Measurements from ENCODE around the gene EXOC3L4. TPM values are rescaled to one million over a fixed set of nuclear protein-coding genes. Genes with fewer than 3 reads are reported as not detected.

Gene EXOC3L4
- total and polyA plus RNA-seq, 2 of the 8 experiments (the other 6 are each of a cell fraction or from before 2014, with no cell fraction given) = 0.45 to 0.57 TPM

GRCh38 chr14:103085106-103086091, 9.1 kb upstream of the EXOC3L4 start:
- no peak overlapping the region for H3K23ac ChIP-seq (ENCODE audit: insufficient read length)
- ChIA-PET CTCF (ENCODE audit: partially characterized antibody) (interaction anchor here (0.6 to 4.3 kb wide), 15 partner anchors 8 to 206 kb away, joined by 3 to 27 read pairs (median 5); no protein-coding TSS in a partner anchor), POLR2A (ENCODE audit: partially characterized antibody) (interaction anchor here (1.6 kb wide), 1 partner anchor 10 kb away, joined by 4 read pairs; the partner anchor contains the start of gene EXOC3L4)
- FAIRE-seq (no peak), DNase-seq (ENCODE audit: low read depth in 1 of 2, low spot score in 2 of 2) (peak in 1 of 2 experiments; percentile 84)
- peak overlapping the region; percentile 61; the same call in 1 of the 2 replicates for H2BK15ac ChIP-seq (ENCODE audit: low read length)
- H3K9me3 ChIP-seq (ENCODE audit: insufficient read depth in 2 of 2, low read depth in 1 of 2, low read length in 1 of 2) = no peaks in the 10 kb centered on the region
- peaks cover 0 to 3% (median 1%) of the 10 kb centered on the region in 4 experiments; a peak in 3 of 7 replicates for H3K4me1 ChIP-seq (replicated peaks in 1 of 4; ENCODE audit: control insufficient read depth in 3 of 4, insufficient read depth in 4 of 4, low read length in 3 of 4)
- no peak overlapping the region for H3K4ac ChIP-seq (replicated peaks; ENCODE audit: insufficient read length, low read depth, low read length)
- no peak overlapping the region for H2BK120ac ChIP-seq (replicated peaks; ENCODE audit: low read depth, low read length)
- H4K5ac ChIP-seq (ENCODE audit: insufficient read length, low read depth, low read length) = no peak overlapping the region
- peaks cover 23% of the 10 kb centered on the region; the same call in 1 of the 2 replicates for H3K23me2 ChIP-seq (ENCODE audit: low read depth, low read length)
- H3K27ac ChIP-seq (ENCODE audit: low read depth, low read length) = no peak overlapping the region
- no peak overlapping the region for H3K4me2 ChIP-seq (ENCODE audit: insufficient read depth in 1 of 2, low read depth in 2 of 2, low read length in 2 of 2)
- H2AK5ac ChIP-seq (ENCODE audit: low read depth, low read length) = no peak overlapping the region
- WGBS, 2 experiments (ENCODE audit: extremely low coverage in 1 of 2, insufficient coverage in 1 of 2, insufficient read length in 1 of 2, insufficient replicate concordance in 2 of 2, low coverage in 1 of 2, low lambda C conversion rate in 2 of 2, missing lambda C conversion rate in 1 of 2) = 84% methylated on average over 19 of the region's 24 CpGs; no CpG with 5 or more reads in 1 of the 2 experiments
- no peak overlapping the region for H4K8ac ChIP-seq (ENCODE audit: extremely low read depth, insufficient read depth, low read length)
- H3K14ac ChIP-seq (ENCODE audit: insufficient read length) = no peak overlapping the region
- H3K36me3 ChIP-seq (ENCODE audit: control insufficient read depth in 2 of 4, insufficient read depth in 4 of 4, low read length in 3 of 4) = no peaks in the 10 kb centered on the region
- peaks cover 3 to 20% (median 16%) of the 10 kb centered on the region in 4 experiments; a peak in 6 of 7 replicates for H3K27me3 ChIP-seq (replicated peaks in 1 of 4; ENCODE audit: control insufficient read depth in 3 of 4, extremely low read depth in 1 of 4, insufficient read depth in 3 of 4, low read length in 3 of 4)
- H2AFZ ChIP-seq (ENCODE audit: low read length) = no peak overlapping the region
- no peak overlapping the region for H2BK12ac ChIP-seq (ENCODE audit: low read depth, low read length)
- no peak overlapping the region for H4K91ac ChIP-seq (replicated peaks; ENCODE audit: insufficient read length, low read length)
- H2BK20ac ChIP-seq (ENCODE audit: low read length) = 0 out of 2 replicates have a peak overlapping the region, but pooled peaks have one; percentile 48
- no peak overlapping the region for H3K4me3 ChIP-seq (ENCODE audit: extremely low read depth in 1 of 4, insufficient read depth in 2 of 4, low read depth in 3 of 4, low read length in 4 of 4)
- H3K9ac ChIP-seq (replicated peaks in 1 of 4; ENCODE audit: extremely low read depth in 1 of 4, low read depth in 3 of 4, low read length in 3 of 4) = no peak overlapping the region
- H3K18ac ChIP-seq (ENCODE audit: extremely low read depth, low read length) = no peak overlapping the region
- no peak overlapping the region for H2BK5ac ChIP-seq (ENCODE audit: low read depth, low read length)
- H3K79me2 ChIP-seq (ENCODE audit: control insufficient read depth in 1 of 2, insufficient read depth in 2 of 2, low read length in 2 of 2) = no peaks in the 10 kb centered on the region
- H3K79me1 ChIP-seq (ENCODE audit: low read depth, low read length) = no peaks in the 10 kb centered on the region
- no peak overlapping the region for H3K56ac ChIP-seq (replicated peaks; ENCODE audit: insufficient read length, low read depth, low read length)
- peaks cover 0 to 7% of the 10 kb centered on the region in 2 experiments for H4K20me1 ChIP-seq (replicated peaks in 1 of 2; ENCODE audit: control insufficient read depth in 1 of 2, insufficient read depth in 2 of 2, low read length in 2 of 2)
- TF ChIP-seq CTCF (IDR thresholded peaks at IDR 0.05; ENCODE audit: control extremely low read depth in 1 of 3, insufficient read depth in 1 of 3, low read depth in 1 of 3, low read length in 3 of 3) = peak in 2 of 3 experiments; percentile 76 to 81; a peak in 3 of 4 replicates
- no peak for TF ChIP-seq POLR2A (IDR thresholded peaks at IDR 0.05; ENCODE audit: control extremely low read depth in 1 of 2, low read depth in 2 of 2, low read length in 2 of 2)
- TF ChIP-seq MAX (IDR thresholded peaks at IDR 0.05) = 0 out of 2 replicates have a peak, but pooled peaks have one; percentile 17
- TF ChIP-seq USF2 (IDR thresholded peaks at IDR 0.05; ENCODE audit: low read length) = no peak
- TF ChIP-seq RAD21 (IDR thresholded peaks at IDR 0.05 in 1 of 2, conservative IDR thresholded peaks at IDR 0.05 in 1 of 2; ENCODE audit: low read depth in 2 of 2, low read length in 2 of 2) = peak; percentile 40 to 62; a peak in 3 of 4 replicates

Measured in H1 (cell line).